ENCODE measurements around the gene CNTNAP1.

GRCh38 chr17:42657824-42658588 is 24.3 kb upstream of the CNTNAP1 start:
- TF ChIP-seq CTCF (IDR thresholded peaks at IDR 0.05), result no peak
- TF ChIP-seq EP300 (IDR thresholded peaks at IDR 0.05), result no peak
